Measurements from ENCODE around the gene PALM. TPM values are rescaled to one million over a fixed set of nuclear protein-coding genes. Genes with fewer than 3 reads are reported as not detected.
A peak's percentile ranks its signal among the peaks of the same experiment; 100 is the strongest.

The PALM gene
- total and polyA plus RNA-seq, 9 of the 15 experiments (the other 6 are each of a cell fraction or from before 2014, with no cell fraction given), result 0.04 to 6.6 (median 1.7) TPM

DNA sequence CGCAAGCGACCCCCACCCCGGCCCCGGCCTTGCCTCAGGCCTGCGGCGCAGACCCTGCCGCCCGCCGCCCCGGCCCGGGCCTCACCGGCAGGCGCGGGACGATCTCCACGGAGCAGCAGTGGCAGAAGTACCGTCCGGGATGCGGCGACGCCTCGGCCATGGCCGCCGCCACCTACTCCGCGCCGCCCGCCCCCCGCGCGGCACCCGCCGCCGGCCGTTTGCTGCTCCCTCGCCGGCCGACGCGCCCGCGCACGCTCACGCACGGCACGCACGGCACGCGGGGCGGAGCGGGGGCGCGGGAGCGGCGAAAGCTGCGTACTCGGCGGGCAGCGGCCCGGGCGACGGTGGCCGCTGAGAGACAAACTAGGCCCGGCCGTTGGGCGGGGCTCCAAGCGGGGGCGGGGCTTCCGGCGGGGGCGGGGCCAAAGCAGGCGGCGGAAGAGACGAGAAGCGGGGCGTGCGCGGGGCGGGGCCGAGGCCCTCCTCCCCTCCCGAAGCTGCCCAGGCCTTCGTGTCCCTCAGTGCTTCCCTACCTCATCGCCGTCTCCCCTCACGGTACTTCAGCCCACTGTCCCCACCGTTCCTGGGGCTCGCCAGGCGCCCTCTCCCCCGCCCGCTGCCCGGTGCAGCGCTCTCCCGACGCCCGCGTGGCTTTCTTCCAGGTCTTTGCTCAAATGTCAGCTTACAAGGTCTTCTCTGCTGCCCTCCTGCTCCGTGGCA lies 45.6 kb upstream of the PALM start, which contains the start of gene RNF126 (continued):
- TF ChIP-seq, protein P1, sequence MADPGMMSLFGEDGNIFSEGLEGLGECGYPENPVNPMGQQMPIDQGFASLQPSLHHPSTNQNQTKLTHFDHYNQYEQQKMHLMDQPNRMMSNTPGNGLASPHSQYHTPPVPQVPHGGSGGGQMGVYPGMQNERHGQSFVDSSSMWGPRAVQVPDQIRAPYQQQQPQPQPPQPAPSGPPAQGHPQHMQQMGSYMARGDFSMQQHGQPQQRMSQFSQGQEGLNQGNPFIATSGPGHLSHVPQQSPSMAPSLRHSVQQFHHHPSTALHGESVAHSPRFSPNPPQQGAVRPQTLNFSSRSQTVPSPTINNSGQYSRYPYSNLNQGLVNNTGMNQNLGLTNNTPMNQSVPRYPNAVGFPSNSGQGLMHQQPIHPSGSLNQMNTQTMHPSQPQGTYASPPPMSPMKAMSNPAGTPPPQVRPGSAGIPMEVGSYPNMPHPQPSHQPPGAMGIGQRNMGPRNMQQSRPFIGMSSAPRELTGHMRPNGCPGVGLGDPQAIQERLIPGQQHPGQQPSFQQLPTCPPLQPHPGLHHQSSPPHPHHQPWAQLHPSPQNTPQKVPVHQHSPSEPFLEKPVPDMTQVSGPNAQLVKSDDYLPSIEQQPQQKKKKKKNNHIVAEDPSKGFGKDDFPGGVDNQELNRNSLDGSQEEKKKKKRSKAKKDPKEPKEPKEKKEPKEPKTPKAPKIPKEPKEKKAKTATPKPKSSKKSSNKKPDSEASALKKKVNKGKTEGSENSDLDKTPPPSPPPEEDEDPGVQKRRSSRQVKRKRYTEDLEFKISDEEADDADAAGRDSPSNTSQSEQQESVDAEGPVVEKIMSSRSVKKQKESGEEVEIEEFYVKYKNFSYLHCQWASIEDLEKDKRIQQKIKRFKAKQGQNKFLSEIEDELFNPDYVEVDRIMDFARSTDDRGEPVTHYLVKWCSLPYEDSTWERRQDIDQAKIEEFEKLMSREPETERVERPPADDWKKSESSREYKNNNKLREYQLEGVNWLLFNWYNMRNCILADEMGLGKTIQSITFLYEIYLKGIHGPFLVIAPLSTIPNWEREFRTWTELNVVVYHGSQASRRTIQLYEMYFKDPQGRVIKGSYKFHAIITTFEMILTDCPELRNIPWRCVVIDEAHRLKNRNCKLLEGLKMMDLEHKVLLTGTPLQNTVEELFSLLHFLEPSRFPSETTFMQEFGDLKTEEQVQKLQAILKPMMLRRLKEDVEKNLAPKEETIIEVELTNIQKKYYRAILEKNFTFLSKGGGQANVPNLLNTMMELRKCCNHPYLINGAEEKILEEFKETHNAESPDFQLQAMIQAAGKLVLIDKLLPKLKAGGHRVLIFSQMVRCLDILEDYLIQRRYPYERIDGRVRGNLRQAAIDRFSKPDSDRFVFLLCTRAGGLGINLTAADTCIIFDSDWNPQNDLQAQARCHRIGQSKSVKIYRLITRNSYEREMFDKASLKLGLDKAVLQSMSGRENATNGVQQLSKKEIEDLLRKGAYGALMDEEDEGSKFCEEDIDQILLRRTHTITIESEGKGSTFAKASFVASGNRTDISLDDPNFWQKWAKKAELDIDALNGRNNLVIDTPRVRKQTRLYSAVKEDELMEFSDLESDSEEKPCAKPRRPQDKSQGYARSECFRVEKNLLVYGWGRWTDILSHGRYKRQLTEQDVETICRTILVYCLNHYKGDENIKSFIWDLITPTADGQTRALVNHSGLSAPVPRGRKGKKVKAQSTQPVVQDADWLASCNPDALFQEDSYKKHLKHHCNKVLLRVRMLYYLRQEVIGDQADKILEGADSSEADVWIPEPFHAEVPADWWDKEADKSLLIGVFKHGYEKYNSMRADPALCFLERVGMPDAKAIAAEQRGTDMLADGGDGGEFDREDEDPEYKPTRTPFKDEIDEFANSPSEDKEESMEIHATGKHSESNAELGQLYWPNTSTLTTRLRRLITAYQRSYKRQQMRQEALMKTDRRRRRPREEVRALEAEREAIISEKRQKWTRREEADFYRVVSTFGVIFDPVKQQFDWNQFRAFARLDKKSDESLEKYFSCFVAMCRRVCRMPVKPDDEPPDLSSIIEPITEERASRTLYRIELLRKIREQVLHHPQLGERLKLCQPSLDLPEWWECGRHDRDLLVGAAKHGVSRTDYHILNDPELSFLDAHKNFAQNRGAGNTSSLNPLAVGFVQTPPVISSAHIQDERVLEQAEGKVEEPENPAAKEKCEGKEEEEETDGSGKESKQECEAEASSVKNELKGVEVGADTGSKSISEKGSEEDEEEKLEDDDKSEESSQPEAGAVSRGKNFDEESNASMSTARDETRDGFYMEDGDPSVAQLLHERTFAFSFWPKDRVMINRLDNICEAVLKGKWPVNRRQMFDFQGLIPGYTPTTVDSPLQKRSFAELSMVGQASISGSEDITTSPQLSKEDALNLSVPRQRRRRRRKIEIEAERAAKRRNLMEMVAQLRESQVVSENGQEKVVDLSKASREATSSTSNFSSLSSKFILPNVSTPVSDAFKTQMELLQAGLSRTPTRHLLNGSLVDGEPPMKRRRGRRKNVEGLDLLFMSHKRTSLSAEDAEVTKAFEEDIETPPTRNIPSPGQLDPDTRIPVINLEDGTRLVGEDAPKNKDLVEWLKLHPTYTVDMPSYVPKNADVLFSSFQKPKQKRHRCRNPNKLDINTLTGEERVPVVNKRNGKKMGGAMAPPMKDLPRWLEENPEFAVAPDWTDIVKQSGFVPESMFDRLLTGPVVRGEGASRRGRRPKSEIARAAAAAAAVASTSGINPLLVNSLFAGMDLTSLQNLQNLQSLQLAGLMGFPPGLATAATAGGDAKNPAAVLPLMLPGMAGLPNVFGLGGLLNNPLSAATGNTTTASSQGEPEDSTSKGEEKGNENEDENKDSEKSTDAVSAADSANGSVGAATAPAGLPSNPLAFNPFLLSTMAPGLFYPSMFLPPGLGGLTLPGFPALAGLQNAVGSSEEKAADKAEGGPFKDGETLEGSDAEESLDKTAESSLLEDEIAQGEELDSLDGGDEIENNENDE (IDR thresholded peaks at IDR 0.05; ENCODE audit: low read depth, low read length), result no peak
- TF ChIP-seq HNRNPL (IDR thresholded peaks at IDR 0.05; ENCODE audit: low read depth, low read length) (no peak), HMGN3 (IDR thresholded peaks at IDR 0.05; ENCODE audit: borderline replicate concordance, extremely low read depth, insufficient read length, low read depth, low read length) (peak; percentile 72), ID3 (CRISPR knock-in tag; IDR thresholded peaks at IDR 0.05) (no peak), ID3 (tag; IDR thresholded peaks at IDR 0.05) (peak; percentile 64; the same call in 1 of the 2 replicates), SMARCC2 (IDR thresholded peaks at IDR 0.05; ENCODE audit: low read depth) (no peak), ZNF695 (CRISPR knock-in tag; IDR thresholded peaks at IDR 0.05) (no peak), MLLT1 (IDR thresholded peaks at IDR 0.05) (no peak), GTF2A2 (tag; IDR thresholded peaks at IDR 0.05) (0 out of 2 replicates have a peak, but pooled peaks have one; percentile 6), BACH1 (tag; IDR thresholded peaks at IDR 0.05) (no peak), NFATC3 (IDR thresholded peaks at IDR 0.05) (no peak)
- TF ChIP-seq, protein P2, sequence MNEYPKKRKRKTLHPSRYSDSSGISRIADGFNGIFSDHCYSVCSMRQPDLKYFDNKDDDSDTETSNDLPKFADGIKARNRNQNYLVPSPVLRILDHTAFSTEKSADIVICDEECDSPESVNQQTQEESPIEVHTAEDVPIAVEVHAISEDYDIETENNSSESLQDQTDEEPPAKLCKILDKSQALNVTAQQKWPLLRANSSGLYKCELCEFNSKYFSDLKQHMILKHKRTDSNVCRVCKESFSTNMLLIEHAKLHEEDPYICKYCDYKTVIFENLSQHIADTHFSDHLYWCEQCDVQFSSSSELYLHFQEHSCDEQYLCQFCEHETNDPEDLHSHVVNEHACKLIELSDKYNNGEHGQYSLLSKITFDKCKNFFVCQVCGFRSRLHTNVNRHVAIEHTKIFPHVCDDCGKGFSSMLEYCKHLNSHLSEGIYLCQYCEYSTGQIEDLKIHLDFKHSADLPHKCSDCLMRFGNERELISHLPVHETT (CRISPR knock-in tag; conservative IDR thresholded peaks at IDR 0.05 in 1 of 2, IDR thresholded peaks at IDR 0.05 in 1 of 2), result peak in 1 of 2 experiments; percentile 97; a peak in 2 of 4 replicates

Measured in K562 (cell line).